Ecto neural progenitor cell (in vitro differentiated cells): ENCODE results near the gene PPP1R14C.
"Not testable (repeated sequence)": the region's sequence is repeated elsewhere in the genome, so short reads cannot be mapped to it uniquely, and the experiment has no call there.

ENCODE experiments used
- DNase-seq: peaks from one replicate; pipeline ENCODE4 v3.0.0-alpha.2; 2018; ENCODE audit warnings: low spot score

The PPP1R14C gene

GRCh38 chr6:150220634-150221551 is 78.0 kb downstream of the PPP1R14C start:
- DNase-seq: no peak

GRCh38 chr6:150224820-150225219 is 82.0 kb downstream of the PPP1R14C start:
- DNase-seq: no peak

GRCh38 chr6:150227281-150227680 is 84.4 kb downstream of the PPP1R14C start:
- DNase-seq: no peak

- DNase-seq: no peak
Observed at GRCh38 chr6:150228072-150228733, 85.4 kb downstream of the PPP1R14C start.

- DNase-seq: no peak
Observed at GRCh38 chr6:150229436-150230163, 86.8 kb downstream of the PPP1R14C start.

- no peak for DNase-seq
Observed at GRCh38 chr6:150230164-150230561, 87.3 kb downstream of the PPP1R14C start.

- no peak for DNase-seq
Observed at GRCh38 chr6:150230832-150231524, 88.1 kb downstream of the PPP1R14C start.

- DNase-seq: no peak
Observed at GRCh38 chr6:150231525-150231850, 88.6 kb downstream of the PPP1R14C start.

- DNase-seq: no peak
Observed at GRCh38 chr6:150233843-150234269, 91.0 kb downstream of the PPP1R14C start.

GRCh38 chr6:150235218-150235617 is 92.4 kb downstream of the PPP1R14C start:
- DNase-seq: no peak

- no peak for DNase-seq
Observed at GRCh38 chr6:150236114-150236513, 93.3 kb downstream of the PPP1R14C start.

- DNase-seq: no peak
Observed at GRCh38 chr6:150236544-150236943, 93.7 kb downstream of the PPP1R14C start.

- no peak for DNase-seq
Observed at GRCh38 chr6:150237626-150238025, 94.8 kb downstream of the PPP1R14C start.

GRCh38 chr6:150238336-150238741 is 95.5 kb downstream of the PPP1R14C start:
- no peak for DNase-seq

- DNase-seq: no peak
Observed at GRCh38 chr6:150238846-150239407, 96.1 kb downstream of the PPP1R14C start.

GRCh38 chr6:150241756-150242155 is 98.9 kb downstream of the PPP1R14C start:
- not testable (repeated sequence) for DNase-seq

- no peak for DNase-seq
Observed at GRCh38 chr6:150243620-150244314, 100.9 kb downstream of the PPP1R14C start.

- DNase-seq: no peak
Observed at GRCh38 chr6:150245148-150245935, 102.5 kb downstream of the PPP1R14C start.

- DNase-seq: no peak
Observed at GRCh38 chr6:150247803-150248202, 105.0 kb downstream of the PPP1R14C start.

GRCh38 chr6:150248300-150248699 is 105.5 kb downstream of the PPP1R14C start:
- no peak for DNase-seq
